Endothelial cell (in vitro differentiated cells): ENCODE data around the gene FTCD. TPM values are rescaled to one million over a fixed set of nuclear protein-coding genes. Genes with fewer than 3 reads are reported as not detected.
A peak's percentile ranks its signal among the peaks of the same experiment; 100 is the strongest.

Source experiments
- DNase-seq: peaks from one replicate; pipeline ENCODE4 v3.0.0; 2021; ENCODE audit warnings: low spot score
- H3K27ac Mint-ChIP-seq: one replicate; pipeline ENCODE4 v1.8.0; 2021; ENCODE audit warnings: mixed read lengths, inconsistent platforms; ENCODE audit not compliant: unreplicated experiment
- H3K27me3 Mint-ChIP-seq: one replicate; pipeline ENCODE4 v1.8.0; 2021; ENCODE audit warnings: mild to moderate bottlenecking, moderate library complexity, mixed read lengths, inconsistent platforms; ENCODE audit not compliant: unreplicated experiment
- H3K36me3 Mint-ChIP-seq: one replicate; pipeline ENCODE4 v1.8.0; 2021; ENCODE audit warnings: mild to moderate bottlenecking, low read depth, mixed read lengths, inconsistent platforms; ENCODE audit not compliant: unreplicated experiment
- H3K4me1 Mint-ChIP-seq: one replicate; pipeline ENCODE4 v1.8.0; 2021; ENCODE audit warnings: mild to moderate bottlenecking, mixed read lengths, inconsistent platforms; ENCODE audit not compliant: unreplicated experiment
- H3K4me3 Mint-ChIP-seq: one replicate; pipeline ENCODE4 v1.8.0; 2021; ENCODE audit warnings: mild to moderate bottlenecking, mixed read lengths, inconsistent platforms; ENCODE audit not compliant: unreplicated experiment
- H3K9me3 Mint-ChIP-seq: one replicate; pipeline ENCODE4 v1.8.0; 2021; ENCODE audit warnings: mixed read lengths, inconsistent platforms; ENCODE audit not compliant: unreplicated experiment
- total RNA-seq: library from RNA; stranded (reverse); fragmentation: NEBNext Ultra II Directional; extraction: Animal tissue kit (Norgen Biotek cat#: 25700); gene quantifications from one replicate; pipeline ENCODE4 v1.2.1, GENCODE V29; 2021; ENCODE audit not compliant: unreplicated experiment
- TF ChIP-seq, protein P1 (sequence below): fragments of 200-600 bp; sonication (generic); IDR thresholded peaks from one replicate; pipeline ENCODE4 v1.5.0; 2021; ENCODE audit warnings: antibody characterized with exemption; ENCODE audit not compliant: unreplicated experiment

The FTCD gene
- total RNA-seq, 1 donor from 2014 or later = 1.5 TPM

DNA sequence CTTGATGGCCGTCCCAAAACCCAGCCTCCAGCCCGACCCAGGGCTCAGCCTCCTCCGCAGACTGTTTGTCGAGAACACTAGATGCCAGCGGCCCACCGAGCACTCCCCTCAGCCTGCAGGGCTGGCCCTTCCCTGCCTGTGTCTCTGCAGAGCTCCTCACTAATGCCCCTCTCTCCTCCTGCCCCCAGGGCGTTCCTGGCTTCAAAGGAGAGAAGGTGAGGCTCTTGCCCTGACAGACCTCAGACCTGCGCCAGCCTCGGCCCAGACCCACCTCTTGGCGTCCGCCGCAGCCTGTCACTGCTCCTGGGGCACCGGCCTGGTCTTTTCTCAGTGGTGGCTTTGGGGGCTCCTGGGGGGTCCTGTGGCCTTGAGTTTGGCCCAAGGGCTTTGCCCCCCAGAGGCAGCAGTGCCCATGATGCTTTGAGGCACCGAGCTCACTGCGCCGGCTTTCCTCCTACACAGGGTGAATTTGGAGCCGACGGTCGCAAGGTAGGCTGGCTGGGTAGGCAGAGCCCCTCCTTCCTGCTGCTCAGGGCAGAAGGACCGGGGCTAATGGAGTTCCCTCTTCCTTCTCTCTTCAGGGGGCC lies 39.1 kb downstream of the FTCD start:
- peaks cover 33% of the 10 kb centered on the region for H3K36me3 Mint-ChIP-seq
- no peaks in the 10 kb centered on the region for H3K4me1 Mint-ChIP-seq
- peak; percentile 2 for DNase-seq
- H3K27me3 Mint-ChIP-seq = no peaks in the 10 kb centered on the region
- H3K27ac Mint-ChIP-seq = no peak overlapping the region
- TF ChIP-seq, protein P1, sequence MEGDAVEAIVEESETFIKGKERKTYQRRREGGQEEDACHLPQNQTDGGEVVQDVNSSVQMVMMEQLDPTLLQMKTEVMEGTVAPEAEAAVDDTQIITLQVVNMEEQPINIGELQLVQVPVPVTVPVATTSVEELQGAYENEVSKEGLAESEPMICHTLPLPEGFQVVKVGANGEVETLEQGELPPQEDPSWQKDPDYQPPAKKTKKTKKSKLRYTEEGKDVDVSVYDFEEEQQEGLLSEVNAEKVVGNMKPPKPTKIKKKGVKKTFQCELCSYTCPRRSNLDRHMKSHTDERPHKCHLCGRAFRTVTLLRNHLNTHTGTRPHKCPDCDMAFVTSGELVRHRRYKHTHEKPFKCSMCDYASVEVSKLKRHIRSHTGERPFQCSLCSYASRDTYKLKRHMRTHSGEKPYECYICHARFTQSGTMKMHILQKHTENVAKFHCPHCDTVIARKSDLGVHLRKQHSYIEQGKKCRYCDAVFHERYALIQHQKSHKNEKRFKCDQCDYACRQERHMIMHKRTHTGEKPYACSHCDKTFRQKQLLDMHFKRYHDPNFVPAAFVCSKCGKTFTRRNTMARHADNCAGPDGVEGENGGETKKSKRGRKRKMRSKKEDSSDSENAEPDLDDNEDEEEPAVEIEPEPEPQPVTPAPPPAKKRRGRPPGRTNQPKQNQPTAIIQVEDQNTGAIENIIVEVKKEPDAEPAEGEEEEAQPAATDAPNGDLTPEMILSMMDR = no peak
- H3K4me3 Mint-ChIP-seq = no peak overlapping the region
- H3K9me3 Mint-ChIP-seq = no peaks in the 10 kb centered on the region

DNA sequence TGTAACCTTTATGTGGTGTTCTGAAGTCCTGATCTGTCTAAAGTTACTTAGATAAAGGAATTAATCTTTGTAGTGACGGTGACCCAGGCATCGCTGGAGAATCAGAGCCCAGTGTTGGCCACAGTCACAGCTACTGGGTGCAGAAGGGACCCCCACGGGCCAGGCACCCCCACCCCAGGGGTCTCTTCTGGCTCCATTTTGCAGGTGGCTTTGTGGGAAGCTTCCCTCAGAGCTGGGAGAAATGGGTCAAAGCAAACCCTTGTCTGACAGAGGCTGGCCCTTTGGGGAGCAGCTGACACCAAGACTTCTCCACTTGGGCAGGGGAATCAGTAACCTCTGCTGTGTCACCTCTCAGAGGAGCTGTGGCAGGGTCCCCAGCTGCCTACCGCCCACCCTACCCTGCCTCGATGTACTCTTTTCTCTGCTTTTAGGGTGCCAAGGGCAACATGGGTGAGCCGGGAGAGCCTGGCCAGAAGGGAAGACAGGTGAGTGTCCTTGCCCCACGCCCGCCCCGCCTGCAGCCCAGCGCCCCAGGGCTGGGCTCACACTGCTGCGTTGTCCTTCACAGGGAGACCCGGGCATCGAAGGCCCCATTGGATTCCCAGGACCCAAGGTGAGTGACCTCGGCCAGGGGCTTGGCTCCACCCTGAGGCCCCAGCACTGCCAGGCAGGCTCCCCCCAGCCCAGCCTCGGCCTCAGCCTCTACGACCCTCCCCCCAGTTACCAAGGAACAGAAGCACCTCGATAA lies 39.8 kb downstream of the FTCD start:
- Mint-ChIP-seq H3K9me3 (no peaks in the 10 kb centered on the region), H3K27me3 (no peaks in the 10 kb centered on the region), H3K4me1 (no peaks in the 10 kb centered on the region), H3K36me3 (peaks cover 33% of the 10 kb centered on the region), H3K4me3 (no peak overlapping the region), H3K27ac (no peak overlapping the region)
- DNase-seq = peak; percentile 2
- TF ChIP-seq, protein P1 = no peak

DNA sequence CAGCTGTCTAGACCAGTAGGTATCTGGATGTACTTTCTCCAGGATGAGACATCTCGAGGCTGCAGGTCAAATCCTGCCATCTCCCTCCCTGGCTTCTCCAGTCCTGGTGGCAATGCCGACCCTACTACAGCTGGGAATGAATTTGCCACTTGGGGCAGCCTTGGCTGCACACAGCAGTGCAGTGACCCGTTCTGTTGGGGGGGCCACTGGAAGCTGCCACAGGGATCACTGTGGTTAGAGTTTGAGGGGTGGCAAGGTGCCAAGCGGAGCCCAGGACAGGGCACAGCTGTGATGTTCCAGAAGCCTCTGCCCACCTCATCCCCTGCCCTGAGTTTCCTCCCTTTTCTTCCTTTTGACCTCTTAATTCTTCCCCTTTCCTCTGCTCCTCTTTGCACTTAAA lies 40.4 kb downstream of the FTCD start:
- no peak overlapping the region for H3K27ac Mint-ChIP-seq
- H3K4me1 Mint-ChIP-seq = no peaks in the 10 kb centered on the region
- H3K27me3 Mint-ChIP-seq = no peaks in the 10 kb centered on the region
- no peak for DNase-seq
- H3K9me3 Mint-ChIP-seq = no peaks in the 10 kb centered on the region
- peaks cover 33% of the 10 kb centered on the region for H3K36me3 Mint-ChIP-seq
- TF ChIP-seq, protein P1 = no peak
- H3K4me3 Mint-ChIP-seq = no peak overlapping the region

DNA sequence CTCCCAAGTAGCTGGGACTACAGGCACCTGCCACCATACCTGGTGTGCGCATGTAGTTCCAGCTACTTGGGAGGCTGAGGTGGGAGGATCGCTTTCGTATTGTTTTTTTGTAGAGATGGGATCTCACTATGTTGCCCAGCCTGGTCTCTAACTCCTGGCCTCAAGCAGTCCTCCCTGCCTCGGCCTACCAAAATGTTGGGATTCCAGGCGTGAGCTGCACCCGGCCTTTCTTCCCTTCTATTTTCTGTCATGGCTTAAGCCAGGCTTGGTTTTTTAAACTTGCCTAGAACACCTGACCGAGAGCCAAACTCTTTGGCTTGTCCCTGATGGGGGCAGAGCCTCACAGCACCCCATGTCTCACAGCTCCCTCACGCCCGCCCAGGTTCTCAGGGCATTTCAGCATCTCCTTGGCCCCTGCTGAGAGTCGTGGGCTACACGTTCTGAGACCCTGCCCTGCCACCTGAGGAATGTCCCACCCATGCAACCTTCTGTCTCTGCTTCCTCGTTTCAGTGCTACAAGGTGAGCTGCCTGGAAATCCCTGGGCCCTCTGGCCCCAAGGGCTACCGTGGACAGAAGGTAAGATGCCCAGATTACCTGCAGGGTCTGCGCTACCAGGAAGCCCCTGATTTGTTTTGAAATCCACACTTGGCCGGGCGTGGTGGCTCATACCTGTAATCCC lies 41.7 kb downstream of the FTCD start:
- Mint-ChIP-seq H3K27me3 (peaks cover 1% of the 10 kb centered on the region), H3K27ac (no peak overlapping the region)

More for the DNA sequence above, 41.7 kb downstream of the FTCD start:
- TF ChIP-seq, protein P1 = no peak
- Mint-ChIP-seq H3K36me3 (peaks cover 33% of the 10 kb centered on the region), H3K4me1 (no peaks in the 10 kb centered on the region), H3K9me3 (no peaks in the 10 kb centered on the region), H3K4me3 (no peak overlapping the region)
- no peak for DNase-seq
